Astrocyte (in vitro differentiated cells and primary cell): Measurements from ENCODE around the gene ADCY2.

Source experiments
- EZH2 ChIP-seq: IDR thresholded peaks from 2 replicates; pipeline ENCODE4 v1.6.1; 2012; ENCODE audit warnings: mild to moderate bottlenecking, low read length, inconsistent platforms; ENCODE audit not compliant: insufficient read depth
- TF ChIP-seq, protein P1 (sequence below): IDR thresholded peaks from 2 replicates; pipeline ENCODE4 v1.5.1; 2011; ENCODE audit warnings: low read depth, mild to moderate bottlenecking, inconsistent platforms, low read length, moderate library complexity; ENCODE audit not compliant: insufficient read depth

- TF ChIP-seq, protein P1, sequence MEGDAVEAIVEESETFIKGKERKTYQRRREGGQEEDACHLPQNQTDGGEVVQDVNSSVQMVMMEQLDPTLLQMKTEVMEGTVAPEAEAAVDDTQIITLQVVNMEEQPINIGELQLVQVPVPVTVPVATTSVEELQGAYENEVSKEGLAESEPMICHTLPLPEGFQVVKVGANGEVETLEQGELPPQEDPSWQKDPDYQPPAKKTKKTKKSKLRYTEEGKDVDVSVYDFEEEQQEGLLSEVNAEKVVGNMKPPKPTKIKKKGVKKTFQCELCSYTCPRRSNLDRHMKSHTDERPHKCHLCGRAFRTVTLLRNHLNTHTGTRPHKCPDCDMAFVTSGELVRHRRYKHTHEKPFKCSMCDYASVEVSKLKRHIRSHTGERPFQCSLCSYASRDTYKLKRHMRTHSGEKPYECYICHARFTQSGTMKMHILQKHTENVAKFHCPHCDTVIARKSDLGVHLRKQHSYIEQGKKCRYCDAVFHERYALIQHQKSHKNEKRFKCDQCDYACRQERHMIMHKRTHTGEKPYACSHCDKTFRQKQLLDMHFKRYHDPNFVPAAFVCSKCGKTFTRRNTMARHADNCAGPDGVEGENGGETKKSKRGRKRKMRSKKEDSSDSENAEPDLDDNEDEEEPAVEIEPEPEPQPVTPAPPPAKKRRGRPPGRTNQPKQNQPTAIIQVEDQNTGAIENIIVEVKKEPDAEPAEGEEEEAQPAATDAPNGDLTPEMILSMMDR, result no peak
- no peak for TF ChIP-seq EZH2
Observed at GRCh38 chr5:7680260-7680659, 284.3 kb downstream of the ADCY2 start.
